Parathyroid adenoma (tissue), 2 donors: Measurements from ENCODE around the gene BIVM.

Experiments used
- H2AFZ ChIP-seq: fragments of 300-600 bp; sonication (generic); one replicate; pipeline ENCODE4 v1.7.0; 2017; ENCODE audit warnings: antibody characterized with exemption, mild to moderate bottlenecking
- H3K27ac ChIP-seq: fragments of 300-600 bp; sonication (generic); one replicate; pipeline ENCODE4 v1.7.0; 2017
- H3K27me3 ChIP-seq: fragments of 300-600 bp; sonication (generic); one replicate; pipeline ENCODE4 v1.7.0; 2017; ENCODE audit warnings: low read length; ENCODE audit not compliant: control insufficient read depth, insufficient read depth
- H3K36me3 ChIP-seq: fragments of 300-600 bp; sonication (generic); one replicate; pipeline ENCODE4 v1.7.0; 2017; ENCODE audit warnings: low read length; ENCODE audit not compliant: control insufficient read depth, insufficient read depth
- H3K4me1 ChIP-seq: fragments of 300-600 bp; sonication (generic); one replicate; pipeline ENCODE4 v1.7.0; 2017; ENCODE audit warnings: control low read depth
- H3K4me2 ChIP-seq: fragments of 300-600 bp; sonication (generic); one replicate; pipeline ENCODE4 v1.7.0; 2017; ENCODE audit warnings: low read length
- H3K4me3 ChIP-seq: fragments of 300-600 bp; sonication (generic); one replicate; pipeline ENCODE4 v1.7.0; 2017; ENCODE audit warnings: low read depth, low read length
- H3K79me2 ChIP-seq: fragments of 300-600 bp; sonication (generic); one replicate; pipeline ENCODE4 v1.7.0; 2017; ENCODE audit warnings: control low read depth
- H3K9ac ChIP-seq: fragments of 300-600 bp; sonication (generic); one replicate; pipeline ENCODE4 v1.7.0; 2017; ENCODE audit warnings: mild to moderate bottlenecking
- H3K9me3 ChIP-seq: fragments of 300-600 bp; sonication (generic); one replicate; pipeline ENCODE4 v1.7.0; 2017; ENCODE audit warnings: low read length; ENCODE audit not compliant: control insufficient read depth
- CTCF ChIP-seq: fragments of 300-600 bp; sonication (generic); IDR thresholded peaks from one replicate; pipeline ENCODE4 v1.7.0; 2017; ENCODE audit warnings: antibody characterized with exemption, mild to moderate bottlenecking
- donor health status: primary hyperparathyroidism.

The BIVM gene

DNA sequence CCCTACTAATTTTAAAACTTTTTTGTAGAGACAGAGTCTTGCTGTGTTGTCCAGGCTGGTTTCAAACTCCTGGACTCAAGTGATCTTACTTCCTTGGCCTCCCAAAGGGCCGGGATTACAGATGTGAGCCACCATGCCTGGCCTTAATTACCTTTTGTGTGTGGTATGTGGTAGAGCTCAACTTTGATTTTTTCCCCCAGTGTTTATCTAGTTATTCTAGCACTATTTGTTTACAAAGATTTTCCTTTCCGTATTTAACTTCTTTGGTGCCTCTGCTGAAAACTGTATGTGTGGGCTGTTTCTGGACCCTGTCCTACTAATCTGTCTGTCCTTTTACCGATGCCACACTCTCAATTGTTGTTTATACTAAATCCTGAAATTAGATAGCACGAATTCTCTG is 37.6 kb downstream of the BIVM start:
- Histone ChIP-seq H2AFZ (no peak overlapping the region), H3K4me3 (no peak overlapping the region), H3K36me3 (no peaks in the 10 kb centered on the region), H3K9me3 (no peaks in the 10 kb centered on the region), H3K9ac (no peak overlapping the region), H3K4me1 (no peaks in the 10 kb centered on the region), H3K79me2 (no peaks in the 10 kb centered on the region), H3K27me3 (no peaks in the 10 kb centered on the region), H3K27ac (no peak overlapping the region), H3K4me2 (no peak overlapping the region)
- TF ChIP-seq CTCF = no peak

GRCh38 chr13:102838273-102838672 is 39.4 kb downstream of the BIVM start:
- no peaks in the 10 kb centered on the region for H3K4me1 ChIP-seq
- no peak overlapping the region for H3K4me3 ChIP-seq
- no peaks in the 10 kb centered on the region for H3K9me3 ChIP-seq
- H3K79me2 ChIP-seq = no peaks in the 10 kb centered on the region
- H3K27me3 ChIP-seq = no peaks in the 10 kb centered on the region
- no peak overlapping the region for H3K27ac ChIP-seq
- no peak overlapping the region for H3K9ac ChIP-seq
- H3K36me3 ChIP-seq = no peaks in the 10 kb centered on the region
- no peak overlapping the region for H2AFZ ChIP-seq
- no peak overlapping the region for H3K4me2 ChIP-seq
- no peak for TF ChIP-seq CTCF

DNA sequence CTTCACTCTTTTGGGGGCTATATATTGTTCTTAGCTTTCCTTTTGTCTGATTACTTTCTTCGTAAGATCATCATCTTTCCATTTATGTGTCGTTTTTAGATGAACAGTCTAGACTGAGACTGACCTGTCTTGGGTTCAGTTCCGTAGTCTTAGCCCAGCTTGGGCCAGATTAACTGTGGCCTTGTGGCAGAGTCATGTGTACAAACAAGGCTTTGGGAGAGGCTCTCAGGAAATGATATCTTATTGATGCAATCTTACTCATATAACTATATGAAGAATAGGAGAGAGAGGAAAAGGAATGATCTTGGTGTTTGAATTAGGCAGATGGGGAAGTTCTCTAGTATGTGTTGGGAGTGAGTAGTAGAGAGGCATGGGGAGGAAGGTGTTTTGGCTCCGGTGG is 40.1 kb downstream of the BIVM start:
- Histone ChIP-seq H3K4me2 (no peak overlapping the region), H3K9me3 (no peaks in the 10 kb centered on the region), H3K4me3 (no peak overlapping the region), H3K9ac (no peak overlapping the region), H3K27ac (no peak overlapping the region), H3K27me3 (no peaks in the 10 kb centered on the region), H2AFZ (no peak overlapping the region), H3K36me3 (no peaks in the 10 kb centered on the region), H3K4me1 (no peaks in the 10 kb centered on the region), H3K79me2 (no peaks in the 10 kb centered on the region)
- no peak for TF ChIP-seq CTCF

DNA sequence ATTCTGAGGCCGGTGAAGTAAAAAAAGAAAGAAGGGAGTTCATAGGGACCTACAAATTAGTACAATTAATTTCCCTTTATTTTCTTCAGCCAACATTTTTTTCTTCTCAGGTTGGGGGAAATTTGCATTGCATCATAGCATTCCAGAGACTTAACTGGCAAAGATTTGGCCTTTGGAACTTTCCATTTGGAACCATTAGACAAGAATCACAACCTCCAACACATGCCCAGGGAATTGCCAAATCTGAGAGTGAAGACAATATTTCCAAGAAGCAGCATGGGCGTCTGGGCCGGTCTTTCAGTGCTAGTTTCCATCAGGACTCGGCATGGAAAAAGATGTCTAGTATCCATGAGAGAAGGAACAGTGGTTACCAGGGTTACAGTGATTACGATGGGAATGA is 40.5 kb downstream of the BIVM start:
- no peaks in the 10 kb centered on the region for H3K9me3 ChIP-seq
- H3K4me3 ChIP-seq = no peak overlapping the region

More for the DNA sequence above, 40.5 kb downstream of the BIVM start:
- Histone ChIP-seq H3K27ac (no peak overlapping the region), H3K79me2 (no peaks in the 10 kb centered on the region), H3K4me2 (no peak overlapping the region), H3K36me3 (no peaks in the 10 kb centered on the region), H3K4me1 (no peaks in the 10 kb centered on the region), H3K27me3 (no peaks in the 10 kb centered on the region), H3K9ac (no peak overlapping the region), H2AFZ (no peak overlapping the region)
- TF ChIP-seq CTCF = no peak
